Gastroesophageal sphincter (tissue), 3 donors: ENCODE measurements around the gene SIX3.

Source experiments
- CTCF ChIP-seq, 4 experiments: fragments of 200-600 bp in 2 of 4; fragments of 450-650 bp in 2 of 4; sonication (generic) in 1 of 4; IDR thresholded peaks; one replicate each; pipeline ENCODE4 v1.5.1; 2017 to 2019; ENCODE audit warnings: antibody characterized with exemption in 4 of 4, mild to moderate bottlenecking in 2 of 4, moderate library complexity in 2 of 4
- EP300 ChIP-seq: sonication (generic); formaldehyde crosslinking; IDR thresholded peaks from one replicate; pipeline ENCODE4 v1.6.1; 2017; ENCODE audit warnings: antibody characterized with exemption, mild to moderate bottlenecking
- POLR2A ChIP-seq, 2 donors: fragments of 450-650 bp; IDR thresholded peaks; one replicate each; pipeline ENCODE4 v1.6.1; 2017; ENCODE audit warnings: antibody characterized with exemption in 2 of 2, mild to moderate bottlenecking in 2 of 2, moderate library complexity in 1 of 2
- POLR2AphosphoS5 ChIP-seq: sonication (generic); formaldehyde crosslinking; IDR thresholded peaks from one replicate; pipeline ENCODE4 v1.6.1; 2017; ENCODE audit warnings: antibody characterized with exemption

DNA sequence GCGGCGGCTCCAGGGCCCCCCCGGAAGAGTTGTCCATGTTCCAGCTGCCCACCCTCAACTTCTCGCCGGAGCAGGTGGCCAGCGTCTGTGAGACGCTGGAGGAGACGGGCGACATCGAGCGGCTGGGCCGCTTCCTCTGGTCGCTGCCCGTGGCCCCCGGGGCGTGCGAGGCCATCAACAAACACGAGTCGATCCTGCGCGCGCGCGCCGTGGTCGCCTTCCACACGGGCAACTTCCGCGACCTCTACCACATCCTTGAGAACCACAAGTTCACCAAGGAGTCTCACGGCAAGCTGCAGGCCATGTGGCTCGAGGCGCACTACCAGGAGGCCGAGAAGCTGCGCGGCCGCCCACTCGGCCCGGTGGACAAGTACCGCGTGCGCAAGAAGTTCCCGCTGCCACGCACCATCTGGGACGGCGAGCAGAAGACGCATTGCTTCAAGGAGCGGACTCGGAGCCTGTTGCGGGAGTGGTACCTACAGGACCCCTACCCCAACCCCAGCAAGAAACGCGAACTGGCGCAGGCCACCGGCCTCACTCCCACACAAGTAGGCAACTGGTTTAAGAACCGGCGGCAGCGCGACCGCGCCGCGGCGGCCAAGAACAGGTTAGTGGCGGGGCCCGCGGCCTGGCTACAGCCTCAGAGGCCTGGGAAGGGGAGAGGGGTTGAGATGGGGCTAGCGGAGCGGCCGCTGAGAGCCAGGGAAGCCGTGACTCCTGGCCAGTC, 965 bp downstream of the SIX3 start:
- TF ChIP-seq CTCF (IDR thresholded peaks at IDR 0.05) (no peak), POLR2A (IDR thresholded peaks at IDR 0.05) (no peak), POLR2AphosphoS5 (no peak), EP300 (no peak)
